ENCODE results near the gene PCYT1A.
"Not testable (repeated sequence)": the region's sequence is repeated elsewhere in the genome, so short reads cannot be mapped to it uniquely, and the experiment has no call there.

PCYT1A gene

DNA sequence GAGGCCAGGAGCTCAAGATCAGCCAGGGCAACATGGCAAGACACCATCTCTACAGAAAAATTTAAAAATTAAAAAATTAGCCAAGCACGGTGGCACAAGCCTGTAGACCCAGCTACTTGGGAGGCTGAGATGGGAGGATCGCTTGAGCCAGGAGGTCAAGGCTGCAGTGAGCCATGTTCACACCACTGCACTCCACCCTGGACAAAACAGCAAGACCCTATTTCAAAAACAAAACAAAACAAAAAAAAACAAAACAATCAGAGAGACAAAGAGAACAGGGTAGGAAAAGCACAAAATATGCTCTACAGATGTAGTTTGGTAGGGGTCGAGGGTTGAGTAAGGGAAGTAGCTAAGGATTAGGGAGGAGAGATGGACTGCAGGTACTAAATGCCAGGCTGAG, 27.1 kb upstream of the PCYT1A start:
- H3K9me3 Mint-ChIP-seq: no peaks in the 10 kb centered on the region
- H3K4me3 Mint-ChIP-seq: no peak overlapping the region
- no peaks in the 10 kb centered on the region for H3K27me3 Mint-ChIP-seq
- peaks cover 10% of the 10 kb centered on the region for H3K36me3 Mint-ChIP-seq
- ATAC-seq: no peak
- H3K4me1 Mint-ChIP-seq: peaks cover 15% of the 10 kb centered on the region
- peak overlapping the region; percentile 24 for H3K27ac Mint-ChIP-seq

DNA sequence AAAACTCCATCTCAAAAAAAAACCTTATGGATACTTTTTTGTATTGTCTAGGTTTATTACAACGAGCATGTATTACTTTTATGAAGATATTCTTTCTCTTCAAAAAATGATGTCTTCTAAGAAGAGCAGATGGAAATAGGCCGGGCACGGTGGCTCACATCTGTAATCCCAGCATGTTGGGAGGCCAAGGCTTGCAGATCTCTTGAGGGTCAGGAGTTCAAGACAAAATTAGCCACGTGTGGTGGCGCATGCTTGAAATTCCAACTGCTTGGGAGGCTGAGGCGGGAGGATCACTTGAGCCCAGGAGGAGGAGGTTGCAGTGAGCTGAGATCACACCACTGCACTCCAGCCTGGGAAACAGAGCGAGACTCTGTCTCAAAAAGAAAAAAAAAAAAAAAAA, 26.6 kb upstream of the PCYT1A start:
- H3K36me3 Mint-ChIP-seq, H3K4me3 Mint-ChIP-seq, ATAC-seq, H3K4me1 Mint-ChIP-seq, H3K9me3 Mint-ChIP-seq, H3K27me3 Mint-ChIP-seq: not testable (repeated sequence)
- peak overlapping the region; percentile 24 for H3K27ac Mint-ChIP-seq

DNA sequence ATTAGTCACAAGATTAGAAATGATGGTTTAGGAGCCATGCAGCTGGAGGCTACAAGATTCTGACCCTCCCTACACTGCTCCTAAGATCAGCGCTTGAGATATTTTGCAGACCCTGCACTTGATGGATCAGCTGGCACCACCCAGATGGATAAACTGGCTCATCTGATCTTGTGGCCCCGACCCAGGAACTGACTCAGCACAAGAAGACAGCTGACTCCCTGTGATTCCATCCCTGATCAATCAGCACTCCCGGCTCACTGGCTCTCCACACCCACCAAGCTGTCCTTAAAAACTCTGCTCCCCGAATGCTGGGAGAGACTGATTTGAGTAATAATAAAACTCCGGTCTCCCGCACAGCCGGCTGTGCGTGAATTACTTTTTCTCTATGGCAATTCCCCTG, 15.4 kb upstream of the PCYT1A start:
- H3K9me3 Mint-ChIP-seq, H3K4me3 Mint-ChIP-seq: not testable (repeated sequence)

DNA sequence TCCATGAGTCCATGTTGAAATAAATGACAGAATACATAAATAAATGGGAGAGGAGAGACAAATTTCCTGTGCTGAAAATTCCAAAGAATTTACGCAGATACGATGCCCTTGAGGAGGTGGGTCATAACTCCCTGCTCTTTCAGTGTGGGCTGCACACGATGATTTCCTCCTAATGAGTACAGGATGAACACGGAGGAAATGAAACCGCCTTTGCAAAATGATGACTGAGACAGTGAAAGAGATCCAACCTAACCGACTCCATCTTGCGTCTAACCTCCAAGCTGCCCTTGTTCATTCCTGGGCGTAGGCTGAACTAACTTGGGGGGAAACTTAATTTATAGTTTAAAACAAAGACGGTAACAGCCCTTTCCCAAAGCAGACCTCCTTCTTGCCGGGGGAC, 15.0 kb upstream of the PCYT1A start:
- H3K4me3 Mint-ChIP-seq, H3K9me3 Mint-ChIP-seq, H3K27me3 Mint-ChIP-seq: not testable (repeated sequence)
- H3K4me1 Mint-ChIP-seq: peaks cover 16% of the 10 kb centered on the region
- peaks cover 10% of the 10 kb centered on the region for H3K36me3 Mint-ChIP-seq
- peak overlapping the region; percentile 36 for H3K27ac Mint-ChIP-seq
- peak; percentile 59 for ATAC-seq

More for the DNA sequence above, 15.4 kb upstream of the PCYT1A start:
- Mint-ChIP-seq H3K4me1 (peaks cover 16% of the 10 kb centered on the region), H3K36me3 (peaks cover 10% of the 10 kb centered on the region), H3K27ac (peak overlapping the region; percentile 36)
- not testable (repeated sequence) for H3K27me3 Mint-ChIP-seq, ATAC-seq

DNA sequence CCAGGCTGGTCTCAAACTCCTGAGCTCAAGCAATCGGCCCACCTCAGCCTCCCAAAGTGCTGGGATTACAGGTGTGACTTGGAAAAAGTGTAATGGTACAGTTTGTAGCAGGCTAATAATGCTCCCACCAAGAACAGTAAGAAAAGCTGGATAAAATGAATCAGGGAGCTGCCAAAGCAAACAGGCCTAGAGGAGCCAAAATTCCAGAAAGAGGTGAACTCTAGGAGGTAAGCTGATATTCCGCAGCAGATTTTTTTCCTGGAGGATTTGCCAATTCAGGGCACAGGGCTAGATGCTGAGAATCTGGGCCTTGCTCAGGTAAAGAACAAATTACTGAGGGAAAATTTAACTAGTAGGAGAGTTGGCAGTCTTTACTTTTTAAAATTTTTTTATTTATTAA, 11.0 kb upstream of the PCYT1A start:
- ATAC-seq: no peak
- no peak overlapping the region for H3K27ac Mint-ChIP-seq
- H3K27me3 Mint-ChIP-seq: no peaks in the 10 kb centered on the region
- peaks cover 25% of the 10 kb centered on the region for H3K4me1 Mint-ChIP-seq
- peaks cover 8% of the 10 kb centered on the region for H3K36me3 Mint-ChIP-seq
- no peak overlapping the region for H3K4me3 Mint-ChIP-seq
- no peaks in the 10 kb centered on the region for H3K9me3 Mint-ChIP-seq

DNA sequence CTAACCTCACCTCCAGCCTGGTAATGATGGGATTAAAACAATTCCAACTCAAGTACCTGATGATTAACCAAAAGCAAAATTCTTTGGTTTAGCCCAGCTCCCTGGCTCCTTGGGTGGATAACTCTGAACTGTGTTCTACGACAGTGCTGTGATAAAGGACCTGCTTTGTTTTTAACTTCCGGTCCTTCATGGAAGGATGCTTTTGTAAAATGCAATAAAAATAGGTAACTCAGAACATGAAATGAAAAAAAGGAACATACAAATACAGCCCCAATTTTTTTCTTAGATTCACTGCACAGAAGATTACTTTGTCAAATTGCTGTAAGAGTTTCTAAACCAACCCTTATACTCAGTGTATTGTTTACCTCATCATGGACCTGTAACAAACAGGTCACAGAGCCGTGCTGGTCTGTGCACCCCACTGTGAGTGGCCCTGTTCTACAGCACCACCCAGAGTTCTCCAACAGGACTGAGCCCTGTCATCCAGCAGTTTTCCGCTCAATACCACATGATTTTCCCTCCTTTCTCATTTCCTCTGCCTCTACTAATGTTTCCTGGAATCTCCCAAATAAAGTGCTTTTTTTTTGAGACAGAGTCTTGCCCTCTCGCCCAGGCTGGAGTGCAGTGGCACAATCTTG, 4.9 kb upstream of the PCYT1A start:
- peak; percentile 75 for ATAC-seq
- H3K9me3 Mint-ChIP-seq: no peaks in the 10 kb centered on the region
- no peaks in the 10 kb centered on the region for H3K36me3 Mint-ChIP-seq
- H3K4me1 Mint-ChIP-seq: peaks cover 41% of the 10 kb centered on the region
- H3K27ac Mint-ChIP-seq: peak overlapping the region; percentile 87
- H3K27me3 Mint-ChIP-seq: no peaks in the 10 kb centered on the region
- peak overlapping the region; percentile 13 for H3K4me3 Mint-ChIP-seq

DNA sequence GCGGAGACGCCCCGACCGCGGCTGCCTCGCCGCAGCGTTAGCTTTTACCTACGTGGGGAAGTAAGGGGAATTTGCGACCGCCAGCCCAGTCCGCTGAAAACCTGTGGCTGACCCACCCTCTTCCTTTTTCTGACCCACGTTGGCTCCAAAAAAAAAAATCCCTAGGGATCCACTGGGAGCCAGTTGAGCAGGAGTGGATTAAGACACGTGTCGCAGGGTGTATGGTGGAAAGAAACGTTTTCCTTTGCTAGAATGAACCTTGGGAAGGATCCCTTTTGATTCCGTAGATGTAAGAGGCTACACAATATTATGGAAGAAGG, 575 bp upstream of the PCYT1A start:
- Mint-ChIP-seq H3K36me3 (no peaks in the 10 kb centered on the region), H3K4me1 (peaks cover 64% of the 10 kb centered on the region), H3K4me3 (peak overlapping the region; percentile 94), H3K27ac (peak overlapping the region; percentile 95), H3K9me3 (no peaks in the 10 kb centered on the region), H3K27me3 (no peaks in the 10 kb centered on the region)
- no peak for ATAC-seq

DNA sequence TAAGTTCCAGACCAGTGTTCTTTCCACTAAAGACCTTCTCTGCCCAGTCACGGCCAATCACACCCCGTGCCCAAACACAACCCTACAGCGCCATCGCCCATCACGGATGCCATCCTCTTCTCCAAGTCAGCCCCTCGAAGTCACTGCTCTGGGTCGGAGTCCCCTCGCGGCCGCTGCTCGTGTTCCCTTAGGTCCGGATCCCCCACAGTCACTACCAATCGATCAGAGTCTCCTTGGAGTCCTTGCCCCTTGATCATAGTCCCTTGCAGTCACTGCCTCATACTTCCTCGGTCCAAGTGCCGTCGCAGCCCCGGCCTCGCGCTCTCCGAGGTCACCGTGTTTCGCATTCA, 461 bp downstream of the PCYT1A start:
- Mint-ChIP-seq H3K27ac (peak overlapping the region; percentile 95), H3K9me3 (no peaks in the 10 kb centered on the region), H3K27me3 (no peaks in the 10 kb centered on the region), H3K36me3 (no peaks in the 10 kb centered on the region), H3K4me1 (peaks cover 56% of the 10 kb centered on the region), H3K4me3 (peak overlapping the region; percentile 94)
- ATAC-seq: peak; percentile 63

DNA sequence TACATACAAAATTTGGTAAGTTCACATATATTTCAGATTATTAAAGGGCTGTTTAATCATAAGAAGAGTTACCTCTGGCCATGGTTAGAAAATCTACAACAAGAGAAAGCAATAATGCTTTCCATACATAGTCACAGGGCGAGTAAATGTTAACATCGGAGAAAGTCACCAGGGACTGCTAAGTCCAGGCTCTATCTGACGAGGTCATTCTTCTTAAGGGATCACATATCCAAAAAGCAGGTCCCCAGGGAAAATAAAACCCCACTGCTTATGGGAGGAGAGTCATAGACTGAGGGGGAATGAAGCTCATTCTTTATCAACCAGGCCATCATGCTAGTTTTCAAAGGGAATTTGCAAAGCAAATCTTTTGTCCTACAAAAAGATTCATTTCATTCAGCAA, 3.1 kb downstream of the PCYT1A start:
- ATAC-seq: no peak
- no peaks in the 10 kb centered on the region for H3K9me3 Mint-ChIP-seq
- H3K36me3 Mint-ChIP-seq: no peaks in the 10 kb centered on the region
- peaks cover 58% of the 10 kb centered on the region for H3K4me1 Mint-ChIP-seq
- no peaks in the 10 kb centered on the region for H3K27me3 Mint-ChIP-seq
- no peak overlapping the region for H3K4me3 Mint-ChIP-seq
- H3K27ac Mint-ChIP-seq: no peak overlapping the region

DNA sequence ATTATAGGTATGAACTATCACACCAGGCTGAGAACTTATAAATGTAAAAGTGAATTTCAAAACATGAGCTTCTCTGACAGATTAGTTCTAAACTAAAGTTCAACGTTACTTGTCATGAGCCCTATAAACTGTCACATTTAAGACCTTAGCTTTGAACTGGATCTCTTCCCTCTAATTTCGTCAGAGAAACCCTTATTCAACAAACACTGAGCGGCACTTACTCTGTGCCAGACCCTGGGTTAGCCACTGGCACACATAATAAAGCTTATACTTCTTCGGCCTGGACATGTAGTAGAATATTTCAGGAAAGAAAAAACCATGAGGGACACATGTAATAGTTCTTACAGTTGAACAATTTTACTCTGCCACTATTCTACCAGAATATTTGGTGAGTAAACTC, 5.6 kb downstream of the PCYT1A start:
- Mint-ChIP-seq H3K9me3 (no peaks in the 10 kb centered on the region), H3K27me3 (no peaks in the 10 kb centered on the region), H3K4me3 (no peak overlapping the region), H3K36me3 (peaks cover 7% of the 10 kb centered on the region), H3K4me1 (peaks cover 55% of the 10 kb centered on the region), H3K27ac (no peak overlapping the region)
- no peak for ATAC-seq

DNA sequence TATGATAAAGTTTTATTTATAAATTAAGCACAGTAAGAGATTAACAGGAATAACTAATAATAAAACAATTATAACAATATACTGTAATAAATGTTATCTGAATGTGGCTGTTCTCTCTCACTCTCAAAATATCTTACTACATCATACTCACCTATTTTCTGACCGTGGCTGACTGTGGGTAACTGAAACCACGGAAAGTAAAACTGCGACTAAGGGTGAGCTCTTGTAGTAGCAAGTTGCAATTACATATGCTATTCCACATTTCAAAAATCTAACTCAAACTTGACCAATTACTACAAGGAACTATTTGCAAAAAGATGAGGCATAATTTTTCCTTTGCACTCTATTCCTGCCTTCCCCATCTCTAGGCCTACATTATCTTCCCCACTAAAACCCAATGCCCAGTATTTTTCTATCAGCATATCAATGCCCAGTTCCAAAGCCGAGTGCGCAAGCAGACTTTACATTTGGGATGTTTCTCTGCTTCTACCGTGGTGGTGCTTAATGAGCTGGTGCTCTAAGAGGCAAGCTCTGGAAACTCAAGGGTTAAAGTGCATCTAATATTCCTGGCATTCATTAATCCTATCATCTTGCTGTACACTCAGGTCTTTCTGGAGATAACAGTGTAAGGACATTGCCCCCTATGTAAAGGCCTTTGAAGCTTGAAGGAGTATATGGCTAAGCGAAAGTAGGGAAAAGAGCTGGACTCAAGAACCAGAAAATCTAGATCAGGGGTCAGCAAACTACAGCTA, 6.7 kb downstream of the PCYT1A start:
- H3K36me3 Mint-ChIP-seq: peaks cover 7% of the 10 kb centered on the region
- H3K27me3 Mint-ChIP-seq: no peaks in the 10 kb centered on the region
- peaks cover 46% of the 10 kb centered on the region for H3K4me1 Mint-ChIP-seq
- ATAC-seq: no peak
- H3K4me3 Mint-ChIP-seq: no peak overlapping the region
- no peaks in the 10 kb centered on the region for H3K9me3 Mint-ChIP-seq
- H3K27ac Mint-ChIP-seq: no peak overlapping the region

DNA sequence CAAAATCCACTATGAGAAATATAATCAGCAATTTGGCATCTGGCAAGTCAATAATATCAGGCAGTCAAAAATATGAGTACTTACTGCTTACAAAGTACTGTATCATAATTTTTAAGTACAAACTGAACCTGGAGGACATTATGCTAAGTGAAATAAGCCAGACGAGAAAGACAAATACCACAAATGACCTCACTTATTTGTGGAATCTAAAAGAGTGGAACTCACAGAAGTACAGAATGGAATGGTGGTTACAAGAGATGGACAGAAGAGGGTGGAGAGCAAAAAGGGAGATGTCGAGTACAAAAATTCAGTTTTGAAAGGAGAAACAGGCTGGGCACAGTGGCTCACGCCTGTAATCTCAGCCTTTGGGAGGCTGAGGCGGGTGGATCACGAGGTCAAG, 12.4 kb downstream of the PCYT1A start:
- Mint-ChIP-seq H3K27me3 (no peaks in the 10 kb centered on the region), H3K9me3 (no peaks in the 10 kb centered on the region), H3K4me1 (peaks cover 50% of the 10 kb centered on the region), H3K36me3 (peaks cover 25% of the 10 kb centered on the region), H3K4me3 (peak overlapping the region; percentile 45), H3K27ac (peak overlapping the region; percentile 69)
- no peak for ATAC-seq

DNA sequence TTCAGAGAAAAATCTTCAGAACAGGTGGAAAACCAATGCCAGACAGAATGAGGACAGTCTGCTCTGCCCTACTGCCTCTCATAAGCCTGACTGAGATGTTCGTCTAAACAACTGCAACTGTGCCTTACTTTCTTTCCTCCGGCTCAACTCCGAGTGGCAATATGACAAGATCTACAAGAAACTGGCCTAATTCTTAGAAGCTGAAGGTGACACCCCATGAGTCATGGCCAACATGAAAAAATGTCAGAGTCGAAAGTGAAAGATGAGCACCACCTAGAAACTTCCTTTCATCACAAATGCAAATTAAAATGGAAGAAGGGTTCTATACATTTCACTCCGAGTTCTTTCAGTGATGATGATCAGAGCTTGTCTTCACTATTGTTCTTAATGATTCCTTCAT, 12.9 kb downstream of the PCYT1A start:
- Mint-ChIP-seq H3K27ac (peak overlapping the region; percentile 69), H3K36me3 (peaks cover 29% of the 10 kb centered on the region), H3K4me1 (peaks cover 55% of the 10 kb centered on the region), H3K9me3 (no peaks in the 10 kb centered on the region), H3K27me3 (no peaks in the 10 kb centered on the region), H3K4me3 (peak overlapping the region; percentile 45)
- peak; percentile 94 for ATAC-seq

DNA sequence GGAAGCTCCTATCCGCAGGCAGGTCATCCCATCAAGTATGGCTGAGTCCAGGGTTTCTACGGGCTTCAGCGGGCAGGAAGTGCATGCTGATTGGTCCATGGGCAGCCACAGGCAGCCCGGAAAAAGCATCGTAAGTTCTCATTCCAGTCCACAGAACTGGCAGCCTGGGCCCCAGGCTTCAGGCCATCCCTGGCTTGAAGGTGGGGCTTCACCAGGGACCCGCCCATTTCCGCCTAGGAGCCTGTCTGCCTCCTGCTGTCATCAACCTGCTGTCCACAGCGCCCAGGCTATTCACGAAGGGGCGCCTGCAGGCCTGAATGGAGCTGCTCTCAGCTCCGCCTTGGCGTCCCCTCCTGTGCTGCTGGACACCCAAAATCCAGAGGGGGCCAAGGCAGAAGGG, 13.9 kb downstream of the PCYT1A start:
- H3K4me1 Mint-ChIP-seq: peaks cover 59% of the 10 kb centered on the region
- no peak for ATAC-seq
- no peak overlapping the region for H3K4me3 Mint-ChIP-seq
- H3K36me3 Mint-ChIP-seq: peaks cover 38% of the 10 kb centered on the region
- H3K9me3 Mint-ChIP-seq: no peaks in the 10 kb centered on the region
- H3K27ac Mint-ChIP-seq: peak overlapping the region; percentile 59
- no peaks in the 10 kb centered on the region for H3K27me3 Mint-ChIP-seq

DNA sequence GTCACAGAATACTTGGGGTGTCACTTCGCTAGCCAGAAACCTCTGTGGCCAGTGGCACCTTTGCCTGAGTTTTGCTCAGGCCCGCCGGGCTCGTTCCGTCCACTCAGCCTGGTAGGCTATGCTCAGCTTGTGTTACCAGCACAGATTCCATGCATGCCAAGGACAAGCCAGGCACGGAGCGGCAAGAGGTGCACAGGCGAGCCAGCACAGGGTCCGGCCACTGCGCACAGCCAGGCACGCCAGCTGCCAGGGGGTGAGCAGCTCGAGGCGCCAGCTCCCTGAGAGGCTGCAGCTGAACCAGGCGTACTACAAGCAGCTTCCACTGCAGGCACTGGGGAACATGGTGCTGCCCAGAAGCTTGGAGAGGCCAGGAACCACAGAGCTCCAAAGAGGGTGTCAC, 14.7 kb downstream of the PCYT1A start:
- no peak for ATAC-seq
- Mint-ChIP-seq H3K27me3 (no peaks in the 10 kb centered on the region), H3K36me3 (peaks cover 33% of the 10 kb centered on the region), H3K27ac (peak overlapping the region; percentile 59), H3K4me1 (peaks cover 53% of the 10 kb centered on the region), H3K4me3 (no peak overlapping the region), H3K9me3 (no peaks in the 10 kb centered on the region)

DNA sequence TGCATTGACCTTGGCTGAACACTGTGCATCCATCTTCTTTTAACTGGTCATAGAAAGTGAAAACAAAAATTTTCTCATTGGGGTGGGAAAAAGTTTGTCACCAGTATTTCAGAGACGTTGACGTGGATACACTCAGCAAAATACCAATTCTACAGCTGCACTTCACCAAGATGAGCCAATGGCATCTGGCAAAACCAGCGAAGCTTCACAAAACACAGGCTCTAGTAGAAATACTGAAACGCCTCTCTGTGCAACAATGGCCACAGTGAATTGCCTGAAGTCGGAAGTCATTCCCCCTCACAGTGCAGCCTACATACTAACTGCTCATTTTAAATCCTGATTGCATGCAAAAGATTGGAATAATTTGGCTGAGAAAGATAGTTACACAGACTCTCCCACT, 17.0 kb downstream of the PCYT1A start:
- Mint-ChIP-seq H3K36me3 (peaks cover 37% of the 10 kb centered on the region), H3K9me3 (no peaks in the 10 kb centered on the region), H3K4me3 (no peak overlapping the region), H3K27ac (no peak overlapping the region), H3K4me1 (peaks cover 52% of the 10 kb centered on the region), H3K27me3 (no peaks in the 10 kb centered on the region)
- no peak for ATAC-seq

Measured in stimulated activated memory B cell treated with anti-CD40 and anti-IgM and Interleukin-4, amounts not matched to agents 10 μg/mL and 1 μg/mL and 100 μg/mL, for 72 hours (primary cell).